ENCODE measurements around the gene SLC25A36.
A peak's percentile ranks its signal among the peaks of the same experiment; 100 is the strongest.

Gene SLC25A36

DNA sequence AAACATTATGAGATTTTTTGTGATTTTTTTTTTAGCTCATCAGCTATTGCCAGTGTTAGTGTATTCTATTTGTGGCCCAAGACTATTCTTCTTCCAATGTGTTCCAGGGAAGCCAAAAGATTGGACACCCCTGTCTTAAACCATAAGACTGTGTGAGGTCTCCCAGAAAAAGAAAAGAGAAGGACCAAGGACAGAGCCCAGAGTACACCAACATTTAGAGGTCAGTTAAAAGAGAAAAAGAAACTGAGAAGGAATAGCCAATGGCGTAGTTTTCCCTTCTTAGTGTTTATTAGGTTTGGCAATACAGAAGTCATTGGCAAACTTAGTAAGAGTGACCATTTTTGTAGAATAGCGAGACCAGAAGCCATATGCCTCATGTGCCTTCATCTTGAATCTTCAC, 36.1 kb upstream of the SLC25A36 start:
- no peak overlapping the region for H3K23ac ChIP-seq (ENCODE audit: low read depth, low read length, poor library complexity)
- H3K9ac ChIP-seq (ENCODE audit: low read depth, low read length, poor library complexity): no peak overlapping the region
- no peak overlapping the region for H3K4me3 ChIP-seq (ENCODE audit: low read length in 2 of 2)
- H3K4ac ChIP-seq (ENCODE audit: low read length): no peak overlapping the region
- H2BK15ac ChIP-seq (ENCODE audit: low read length): no peak overlapping the region
- H3K4me1 ChIP-seq (ENCODE audit: control insufficient read depth in 2 of 2, insufficient read depth in 1 of 2, low read depth in 1 of 2, low read length in 2 of 2): no peaks in the 10 kb centered on the region
- H2BK12ac ChIP-seq (ENCODE audit: low read length): no peak overlapping the region
- no peak overlapping the region for H2BK5ac ChIP-seq (ENCODE audit: low read length)
- no peaks in the 10 kb centered on the region for H3K79me1 ChIP-seq (ENCODE audit: low read depth, low read length)
- H4K91ac ChIP-seq (ENCODE audit: low read depth, low read length, poor library complexity): no peak overlapping the region
- WGBS, 2 donors (ENCODE audit: extremely low coverage in 2 of 2, insufficient read length in 2 of 2, insufficient replicate concordance in 1 of 2): no CpG with 5 or more reads among the region's 2 CpGs
- H3K27ac ChIP-seq (replicated peaks; ENCODE audit: low read length): no peak overlapping the region
- no peak overlapping the region for H2AK5ac ChIP-seq (ENCODE audit: low read depth, low read length)
- H2AFZ ChIP-seq (ENCODE audit: low read length): no peak overlapping the region
- no peak overlapping the region for H3K4me2 ChIP-seq (ENCODE audit: insufficient read depth, low read length, poor library complexity, severe bottlenecking)
- peaks cover 0 to 7% (median 0%) of the 10 kb centered on the region in 3 experiments for H3K27me3 ChIP-seq (ENCODE audit: control insufficient read depth in 3 of 3, insufficient read depth in 3 of 3, low read depth in 1 of 3, low read length in 3 of 3)
- no peak overlapping the region for H3K18ac ChIP-seq (ENCODE audit: low read length)
- no peaks in the 10 kb centered on the region for H3K9me3 ChIP-seq (replicated peaks in 1 of 2; ENCODE audit: control insufficient read depth in 2 of 2, insufficient read depth in 1 of 2, low read depth in 1 of 2, low read length in 2 of 2)
- H3K14ac ChIP-seq (ENCODE audit: low read length): no peak overlapping the region
- H2BK120ac ChIP-seq (ENCODE audit: low read depth, low read length): no peak overlapping the region
- H4K8ac ChIP-seq (ENCODE audit: low read depth, low read length): no peak overlapping the region
- no peak for DNase-seq (ENCODE audit: low spot score)
- no peaks in the 10 kb centered on the region for H3K36me3 ChIP-seq (replicated peaks in 1 of 2; ENCODE audit: control insufficient read depth in 2 of 2, insufficient read depth in 2 of 2, low read length in 2 of 2)

DNA sequence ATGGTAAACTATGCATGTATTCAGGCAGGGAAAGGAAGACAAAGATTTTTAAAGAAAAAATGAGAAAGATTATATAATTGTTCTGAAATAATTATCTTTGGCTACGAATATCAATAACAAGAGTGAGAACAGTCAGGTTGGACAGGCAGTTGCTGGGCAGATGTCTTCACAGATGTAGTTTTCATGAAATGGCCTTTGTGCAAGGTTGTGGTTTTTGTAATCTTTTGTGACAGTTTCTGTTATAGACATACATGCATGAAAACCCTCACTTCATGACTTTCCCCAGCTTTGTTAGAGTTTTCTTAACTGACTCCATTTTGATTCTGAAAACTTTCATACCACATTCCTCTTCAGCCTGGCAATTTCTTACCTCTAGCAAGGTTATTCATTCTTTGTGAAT, 34.9 kb upstream of the SLC25A36 start:
- H4K8ac ChIP-seq (ENCODE audit: low read depth, low read length): no peak overlapping the region
- no peak overlapping the region for H2BK120ac ChIP-seq (ENCODE audit: low read depth, low read length)
- no peaks in the 10 kb centered on the region for H3K36me3 ChIP-seq (replicated peaks in 1 of 2; ENCODE audit: control insufficient read depth in 2 of 2, insufficient read depth in 2 of 2, low read length in 2 of 2)
- H3K14ac ChIP-seq (ENCODE audit: low read length): no peak overlapping the region
- no CpG with 5 or more reads among the region's 1 CpG for WGBS, 2 donors (ENCODE audit: extremely low coverage in 2 of 2, insufficient read length in 2 of 2, insufficient replicate concordance in 1 of 2)
- H3K23ac ChIP-seq (ENCODE audit: low read depth, low read length, poor library complexity): no peak overlapping the region
- no peak overlapping the region for H2BK15ac ChIP-seq (ENCODE audit: low read length)
- no peak overlapping the region for H3K18ac ChIP-seq (ENCODE audit: low read length)
- H2BK5ac ChIP-seq (ENCODE audit: low read length): no peak overlapping the region
- no peak overlapping the region for H2AK5ac ChIP-seq (ENCODE audit: low read depth, low read length)
- H3K9ac ChIP-seq (ENCODE audit: low read depth, low read length, poor library complexity): no peak overlapping the region
- no peak overlapping the region for H2AFZ ChIP-seq (ENCODE audit: low read length)
- H4K91ac ChIP-seq (ENCODE audit: low read depth, low read length, poor library complexity): no peak overlapping the region
- no peak overlapping the region for H3K4ac ChIP-seq (ENCODE audit: low read length)
- H3K27ac ChIP-seq (replicated peaks; ENCODE audit: low read length): no peak overlapping the region
- peaks cover 0 to 7% (median 0%) of the 10 kb centered on the region in 3 experiments for H3K27me3 ChIP-seq (ENCODE audit: control insufficient read depth in 3 of 3, insufficient read depth in 3 of 3, low read depth in 1 of 3, low read length in 3 of 3)
- H3K4me1 ChIP-seq (ENCODE audit: control insufficient read depth in 2 of 2, insufficient read depth in 1 of 2, low read depth in 1 of 2, low read length in 2 of 2): no peaks in the 10 kb centered on the region
- H3K79me1 ChIP-seq (ENCODE audit: low read depth, low read length): no peaks in the 10 kb centered on the region
- no peaks in the 10 kb centered on the region for H3K9me3 ChIP-seq (replicated peaks in 1 of 2; ENCODE audit: control insufficient read depth in 2 of 2, insufficient read depth in 1 of 2, low read depth in 1 of 2, low read length in 2 of 2)
- DNase-seq (ENCODE audit: low spot score): no peak
- H2BK12ac ChIP-seq (ENCODE audit: low read length): no peak overlapping the region
- no peak overlapping the region for H3K4me2 ChIP-seq (ENCODE audit: insufficient read depth, low read length, poor library complexity, severe bottlenecking)
- no peak overlapping the region for H3K4me3 ChIP-seq (ENCODE audit: low read length in 2 of 2)

DNA sequence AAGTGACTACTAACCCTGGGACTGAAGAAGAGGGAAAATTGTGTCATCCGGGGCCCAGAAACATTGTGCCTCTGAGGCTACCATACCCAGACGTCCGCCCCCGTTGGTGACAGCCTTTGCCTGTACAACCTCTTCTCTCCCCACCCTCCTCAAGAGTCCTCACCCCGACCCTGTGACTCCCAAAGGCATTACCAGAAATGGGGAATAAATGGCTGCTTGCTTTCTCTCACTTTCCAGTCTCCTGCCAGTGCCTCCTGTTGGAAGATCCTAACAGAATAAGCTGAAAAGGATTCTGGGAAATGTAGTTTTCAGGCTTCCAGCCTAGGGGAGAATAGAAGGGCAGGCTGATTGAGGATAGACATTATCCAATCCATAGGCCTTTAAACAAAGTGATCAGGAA, 30.8 kb upstream of the SLC25A36 start:
- Histone ChIP-seq H2AFZ (ENCODE audit: low read length) (peak overlapping the region; percentile 77), H4K91ac (ENCODE audit: low read depth, low read length, poor library complexity) (no peak overlapping the region), H3K27me3 (ENCODE audit: control insufficient read depth in 3 of 3, insufficient read depth in 3 of 3, low read depth in 1 of 3, low read length in 3 of 3) (peaks cover 0 to 11% (median 0%) of the 10 kb centered on the region in 3 experiments), H3K18ac (ENCODE audit: low read length) (no peak overlapping the region), H2AK5ac (ENCODE audit: low read depth, low read length) (no peak overlapping the region), H3K9me3 (replicated peaks in 1 of 2; ENCODE audit: control insufficient read depth in 2 of 2, insufficient read depth in 1 of 2, low read depth in 1 of 2, low read length in 2 of 2) (no peaks in the 10 kb centered on the region), H3K79me1 (ENCODE audit: low read depth, low read length) (no peaks in the 10 kb centered on the region), H3K4me3 (ENCODE audit: low read length in 2 of 2) (peak overlapping the region in 1 of 2 donors; percentile 3), H3K4me2 (ENCODE audit: insufficient read depth, low read length, poor library complexity, severe bottlenecking) (no peak overlapping the region), H3K4me1 (ENCODE audit: control insufficient read depth in 2 of 2, insufficient read depth in 1 of 2, low read depth in 1 of 2, low read length in 2 of 2) (peaks cover 0 to 5% of the 10 kb centered on the region in 2 donors), H3K9ac (ENCODE audit: low read depth, low read length, poor library complexity) (no peak overlapping the region), H3K23ac (ENCODE audit: low read depth, low read length, poor library complexity) (no peak overlapping the region), H3K4ac (ENCODE audit: low read length) (no peak overlapping the region), H3K14ac (ENCODE audit: low read length) (no peak overlapping the region), H3K27ac (replicated peaks; ENCODE audit: low read length) (no peak overlapping the region), H3K36me3 (replicated peaks in 1 of 2; ENCODE audit: control insufficient read depth in 2 of 2, insufficient read depth in 2 of 2, low read length in 2 of 2) (no peaks in the 10 kb centered on the region), H2BK120ac (ENCODE audit: low read depth, low read length) (no peak overlapping the region), H2BK12ac (ENCODE audit: low read length) (no peak overlapping the region), H4K8ac (ENCODE audit: low read depth, low read length) (no peak overlapping the region), H2BK5ac (ENCODE audit: low read length) (no peak overlapping the region), H2BK15ac (ENCODE audit: low read length) (no peak overlapping the region)
- WGBS, 2 donors (ENCODE audit: extremely low coverage in 2 of 2, insufficient read length in 2 of 2, insufficient replicate concordance in 1 of 2): no CpG with 5 or more reads among the region's 5 CpGs
- DNase-seq (ENCODE audit: low spot score): peak; percentile 43

DNA sequence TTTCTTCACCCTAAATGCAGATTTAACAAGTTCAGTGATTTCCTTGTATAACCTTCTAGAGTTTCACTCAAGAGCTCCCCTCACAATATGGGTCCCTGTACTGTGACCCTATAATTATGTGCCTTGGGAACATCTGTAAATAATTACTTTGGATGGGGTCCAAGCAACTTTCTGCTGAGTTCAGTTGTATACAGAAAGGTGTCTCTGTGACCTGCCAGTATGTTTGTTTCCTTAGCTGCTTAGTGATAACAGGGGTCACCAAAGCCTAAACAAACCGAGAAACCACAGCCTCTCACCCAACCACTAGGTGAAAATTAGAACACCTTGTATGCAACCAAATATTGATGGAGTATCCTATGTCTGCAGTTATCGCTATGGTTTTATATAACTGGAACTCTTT, 29.8 kb upstream of the SLC25A36 start:
- no CpG with 5 or more reads among the region's 2 CpGs for WGBS, 2 donors (ENCODE audit: extremely low coverage in 2 of 2, insufficient read length in 2 of 2, insufficient replicate concordance in 1 of 2)
- H2BK15ac ChIP-seq (ENCODE audit: low read length): no peak overlapping the region
- H3K14ac ChIP-seq (ENCODE audit: low read length): no peak overlapping the region

More for the DNA sequence above, 29.8 kb upstream of the SLC25A36 start:
- no peak overlapping the region for H3K23ac ChIP-seq (ENCODE audit: low read depth, low read length, poor library complexity)
- H2BK12ac ChIP-seq (ENCODE audit: low read length): no peak overlapping the region
- no peak overlapping the region for H3K4me3 ChIP-seq (ENCODE audit: low read length in 2 of 2)
- peaks cover 0 to 6% (median 0%) of the 10 kb centered on the region in 3 experiments for H3K27me3 ChIP-seq (ENCODE audit: control insufficient read depth in 3 of 3, insufficient read depth in 3 of 3, low read depth in 1 of 3, low read length in 3 of 3)
- no peaks in the 10 kb centered on the region for H3K36me3 ChIP-seq (replicated peaks in 1 of 2; ENCODE audit: control insufficient read depth in 2 of 2, insufficient read depth in 2 of 2, low read length in 2 of 2)
- no peaks in the 10 kb centered on the region for H3K9me3 ChIP-seq (replicated peaks in 1 of 2; ENCODE audit: control insufficient read depth in 2 of 2, insufficient read depth in 1 of 2, low read depth in 1 of 2, low read length in 2 of 2)
- no peak overlapping the region for H2AFZ ChIP-seq (ENCODE audit: low read length)
- no peak overlapping the region for H3K27ac ChIP-seq (replicated peaks; ENCODE audit: low read length)
- no peak overlapping the region for H3K4ac ChIP-seq (ENCODE audit: low read length)
- no peak for DNase-seq (ENCODE audit: low spot score)
- no peak overlapping the region for H2AK5ac ChIP-seq (ENCODE audit: low read depth, low read length)
- no peak overlapping the region for H3K18ac ChIP-seq (ENCODE audit: low read length)
- no peak overlapping the region for H4K91ac ChIP-seq (ENCODE audit: low read depth, low read length, poor library complexity)
- H2BK120ac ChIP-seq (ENCODE audit: low read depth, low read length): no peak overlapping the region
- no peak overlapping the region for H4K8ac ChIP-seq (ENCODE audit: low read depth, low read length)
- no peak overlapping the region for H3K4me2 ChIP-seq (ENCODE audit: insufficient read depth, low read length, poor library complexity, severe bottlenecking)
- no peaks in the 10 kb centered on the region for H3K79me1 ChIP-seq (ENCODE audit: low read depth, low read length)
- peaks cover 0 to 5% of the 10 kb centered on the region in 2 donors for H3K4me1 ChIP-seq (ENCODE audit: control insufficient read depth in 2 of 2, insufficient read depth in 1 of 2, low read depth in 1 of 2, low read length in 2 of 2)
- H2BK5ac ChIP-seq (ENCODE audit: low read length): no peak overlapping the region
- no peak overlapping the region for H3K9ac ChIP-seq (ENCODE audit: low read depth, low read length, poor library complexity)

Measured in neuronal stem cell (in vitro differentiated cells).